GM23338 (cell line): ENCODE results near the gene ZNF609. TPM values are rescaled to one million over a fixed set of nuclear protein-coding genes. Genes with fewer than 3 reads are reported as not detected.
A peak's percentile ranks its signal among the peaks of the same experiment; 100 is the strongest.

Source experiments
- ATAC-seq: fragments of 200-7000 bp; cut with Tn5 transposase; 3 replicates; pipeline ENCODE4 v1.9.1; 2020
- DNase-seq: peaks from one replicate; pipeline ENCODE4 v3.0.0-alpha.2; 2015; ENCODE audit warnings: low spot score
- H2AFZ ChIP-seq: fragments of 200-600 bp; sonication (generic); 2 replicates; pipeline ENCODE4 v1.8.0; 2016; ENCODE audit warnings: antibody characterized with exemption, mild to moderate bottlenecking, moderate library complexity
- H3F3A ChIP-seq: fragments of 200-600 bp; sonication (generic); replicated peaks from 2 replicates; pipeline ENCODE4 v1.8.0; 2017; ENCODE audit warnings: antibody characterized with exemption, mixed run types, low read depth
- H3K27ac ChIP-seq: fragments of 200-600 bp; sonication (generic); 2 replicates; pipeline ENCODE4 v1.6.1; 2016; ENCODE audit warnings: low read depth
- H3K27me3 ChIP-seq: fragments of 200-600 bp; sonication (generic); 2 replicates; pipeline ENCODE4 v1.8.0; 2016; ENCODE audit warnings: mild to moderate bottlenecking, mixed run types, moderate library complexity; ENCODE audit not compliant: insufficient read depth
- H3K36me3 ChIP-seq: fragments of 200-600 bp; sonication (generic); 2 replicates; pipeline ENCODE4 v1.8.0; 2016; ENCODE audit warnings: mild to moderate bottlenecking; ENCODE audit not compliant: insufficient read depth
- H3K4me1 ChIP-seq: fragments of 200-600 bp; sonication (generic); 2 replicates; pipeline ENCODE4 v1.8.0; 2016; ENCODE audit warnings: mild to moderate bottlenecking, moderate library complexity; ENCODE audit not compliant: insufficient read depth
- H3K4me2 ChIP-seq: fragments of 200-600 bp; sonication (generic); 2 replicates; pipeline ENCODE4 v1.7.1; 2017; ENCODE audit warnings: mixed run types
- H3K4me3 ChIP-seq: fragments of 200-600 bp; sonication (generic); 2 replicates; pipeline ENCODE4 v1.6.1; 2016; ENCODE audit warnings: mixed run types
- H3K79me2 ChIP-seq: fragments of 200-600 bp; sonication (generic); replicated peaks from 2 replicates; pipeline ENCODE4 v1.8.0; 2017; ENCODE audit warnings: mild to moderate bottlenecking; ENCODE audit not compliant: insufficient read depth
- H3K9me2 ChIP-seq: fragments of 200-600 bp; sonication (generic); 2 replicates; pipeline ENCODE4 v1.8.0; 2017; ENCODE audit not compliant: insufficient read depth
- H4K20me1 ChIP-seq: fragments of 200-600 bp; sonication (generic); replicated peaks from 2 replicates; pipeline ENCODE4 v1.8.0; 2017; ENCODE audit warnings: mild to moderate bottlenecking; ENCODE audit not compliant: insufficient read depth
- H3K27ac Mint-ChIP-seq: 2 replicates; pipeline ENCODE4 v1.8.0; 2020; ENCODE audit warnings: inconsistent platforms, mild to moderate bottlenecking, moderate library complexity, mixed read lengths
- H3K27me3 Mint-ChIP-seq: 3 replicates; pipeline ENCODE4 v1.8.0; 2022; ENCODE audit warnings: low read depth, mild to moderate bottlenecking, moderate library complexity, mixed read lengths, inconsistent platforms; ENCODE audit not compliant: insufficient read depth, poor library complexity
- H3K36me3 Mint-ChIP-seq: 3 replicates; pipeline ENCODE4 v1.8.0; 2021; ENCODE audit warnings: low read depth, mild to moderate bottlenecking, inconsistent platforms, moderate library complexity, mixed read lengths
- H3K4me1 Mint-ChIP-seq: 3 replicates; pipeline ENCODE4 v1.8.0; 2020; ENCODE audit warnings: mild to moderate bottlenecking, inconsistent platforms, mixed read lengths
- H3K4me3 Mint-ChIP-seq: 3 replicates; pipeline ENCODE4 v1.8.0; 2021; ENCODE audit warnings: moderate library complexity, mild to moderate bottlenecking, inconsistent platforms, mixed read lengths
- H3K9me3 Mint-ChIP-seq: 3 replicates; pipeline ENCODE4 v1.8.0; 2020; ENCODE audit warnings: moderate library complexity, mild to moderate bottlenecking, inconsistent platforms, mixed read lengths
- CREB1 ChIP-seq: fragments of 250-450 bp; sonication (Bioruptor Pico); IDR thresholded peaks from 2 replicates; pipeline ENCODE4 v1.5.0; 2020; ENCODE audit warnings: low read depth, mild to moderate bottlenecking, moderate library complexity
- EZH2 ChIP-seq: fragments of 200-600 bp; sonication (generic); IDR thresholded peaks from one replicate; pipeline ENCODE4 v1.8.0; 2017; ENCODE audit warnings: antibody characterized with exemption, mild to moderate bottlenecking, low read depth; ENCODE audit not compliant: unreplicated experiment
- POLR2AphosphoS5 ChIP-seq: IDR thresholded peaks from 2 replicates; pipeline ENCODE4 v1.6.1; 2016; ENCODE audit warnings: antibody characterized with exemption, low read depth
- STAT1 ChIP-seq: IDR thresholded peaks from one replicate; pipeline ENCODE4 v1.6.1; 2016; ENCODE audit warnings: antibody characterized with exemption; ENCODE audit not compliant: unreplicated experiment
- polyA plus RNA-seq: library from polyadenylated mRNA; unstranded; fragments of >200 nt; fragmentation: Nextera tagmentation; extraction: Ambion mirVana; gene quantifications from 2 replicates; pipeline ENCODE4 v1.2.1, GENCODE V29; 2016
- total RNA-seq: library from RNA; depleted of rRNA; stranded (reverse); fragments of >200 nt; shearing (Covaris generic); gene quantifications from 2 replicates; pipeline ENCODE4 v1.2.3, GENCODE V29; 2014
- TF ChIP-seq, protein P1 (sequence below), 2 experiments: fragments of 200-600 bp in 1 of 2; sonication (generic) in 1 of 2; conservative IDR thresholded peaks; 2 replicates each; pipeline versions ENCODE4 v1.5.1 to v1.6.1; 2016 to 2017; ENCODE audit warnings: antibody characterized with exemption in 2 of 2, low read depth in 2 of 2, mild to moderate bottlenecking in 2 of 2, moderate library complexity in 1 of 2

The ZNF609 gene
- total and polyA plus RNA-seq, 2 experiments from 2014 or later: 26.4 to 40.2 TPM

DNA sequence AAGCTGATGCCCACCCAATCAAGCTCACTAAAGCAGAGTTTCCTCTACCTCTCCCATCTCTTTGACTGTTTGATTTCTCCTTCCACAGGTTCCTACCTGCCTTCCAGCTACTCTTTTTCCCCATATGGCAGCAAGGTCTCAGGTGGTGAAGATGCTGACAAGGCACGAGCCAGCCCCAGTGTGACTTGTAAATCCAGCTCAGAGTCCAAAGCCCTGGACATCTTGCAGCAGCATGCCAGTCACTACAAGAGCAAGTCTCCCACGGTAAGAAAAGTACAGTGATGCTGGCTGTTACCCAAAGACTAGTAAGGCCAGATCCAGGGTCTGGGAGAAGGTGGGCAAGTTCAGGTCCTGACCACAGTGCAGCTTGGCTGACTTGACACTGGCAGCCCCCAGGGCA is 219.7 kb downstream of the ZNF609 start:
- Histone ChIP-seq H3K4me1 (no peaks in the 10 kb centered on the region; the same call in 1 of the 2 replicates), H2AFZ (no peak overlapping the region), H3K27me3 (no peaks in the 10 kb centered on the region), H3K4me2 (no peak overlapping the region), H3K79me2 (no peaks in the 10 kb centered on the region), H3K9me2 (no peaks in the 10 kb centered on the region), H3K4me3 (no peak overlapping the region), H3K36me3 (peaks cover 24% of the 10 kb centered on the region), H3F3A (peaks cover 18% of the 10 kb centered on the region), H4K20me1 (peaks cover 9% of the 10 kb centered on the region; the same call in 1 of the 2 replicates), H3K27ac (no peak overlapping the region)
- H3K4me1 Mint-ChIP-seq: peaks cover 7% of the 10 kb centered on the region; the same call in 2 of the 3 replicates
- no peak overlapping the region for H3K27ac Mint-ChIP-seq
- peaks cover 78% of the 10 kb centered on the region for H3K36me3 Mint-ChIP-seq
- H3K9me3 Mint-ChIP-seq: no peaks in the 10 kb centered on the region
- TF ChIP-seq STAT1 (no peak), EZH2 (no peak), POLR2AphosphoS5 (no peak), CREB1 (no peak)
- TF ChIP-seq, protein P1, sequence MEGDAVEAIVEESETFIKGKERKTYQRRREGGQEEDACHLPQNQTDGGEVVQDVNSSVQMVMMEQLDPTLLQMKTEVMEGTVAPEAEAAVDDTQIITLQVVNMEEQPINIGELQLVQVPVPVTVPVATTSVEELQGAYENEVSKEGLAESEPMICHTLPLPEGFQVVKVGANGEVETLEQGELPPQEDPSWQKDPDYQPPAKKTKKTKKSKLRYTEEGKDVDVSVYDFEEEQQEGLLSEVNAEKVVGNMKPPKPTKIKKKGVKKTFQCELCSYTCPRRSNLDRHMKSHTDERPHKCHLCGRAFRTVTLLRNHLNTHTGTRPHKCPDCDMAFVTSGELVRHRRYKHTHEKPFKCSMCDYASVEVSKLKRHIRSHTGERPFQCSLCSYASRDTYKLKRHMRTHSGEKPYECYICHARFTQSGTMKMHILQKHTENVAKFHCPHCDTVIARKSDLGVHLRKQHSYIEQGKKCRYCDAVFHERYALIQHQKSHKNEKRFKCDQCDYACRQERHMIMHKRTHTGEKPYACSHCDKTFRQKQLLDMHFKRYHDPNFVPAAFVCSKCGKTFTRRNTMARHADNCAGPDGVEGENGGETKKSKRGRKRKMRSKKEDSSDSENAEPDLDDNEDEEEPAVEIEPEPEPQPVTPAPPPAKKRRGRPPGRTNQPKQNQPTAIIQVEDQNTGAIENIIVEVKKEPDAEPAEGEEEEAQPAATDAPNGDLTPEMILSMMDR (conservative IDR thresholded peaks at IDR 0.05; ENCODE audit: low read depth in 2 of 2): no peak
- DNase-seq: no peak
- H3K27me3 Mint-ChIP-seq: peaks cover 12% of the 10 kb centered on the region
- H3K4me3 Mint-ChIP-seq: no peak overlapping the region
- no peak for ATAC-seq

DNA sequence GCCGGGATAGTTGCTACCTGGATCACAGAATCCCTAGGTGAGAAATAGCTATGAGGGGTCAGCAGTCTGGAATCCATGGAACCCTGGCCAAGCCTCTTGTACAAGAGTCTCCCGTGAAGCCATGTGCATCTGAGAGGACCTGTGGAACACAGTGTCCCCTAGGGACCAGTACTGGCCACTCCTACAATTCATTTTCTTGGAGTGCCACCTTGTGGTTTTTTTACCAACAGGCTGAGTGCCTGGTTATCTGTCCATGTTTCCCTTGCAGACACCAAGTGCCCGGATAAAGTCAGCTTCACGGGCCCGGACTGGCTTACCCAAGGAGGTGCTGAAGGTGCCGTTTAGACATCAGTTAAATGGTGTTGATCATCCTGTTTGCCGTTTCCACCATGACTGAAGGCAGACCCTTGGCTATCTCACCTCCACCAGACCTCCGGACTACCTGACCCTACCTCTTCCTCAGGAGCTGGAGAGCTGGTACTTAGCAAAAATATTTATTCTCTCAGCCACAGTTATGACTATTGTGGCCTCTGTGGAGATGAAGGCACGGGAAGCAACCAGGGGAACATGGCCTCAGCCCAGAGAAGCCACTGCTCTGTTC is 221.1 kb downstream of the ZNF609 start:
- no peak overlapping the region for H3K4me3 ChIP-seq
- DNase-seq (peak; percentile 88), ATAC-seq (peak; percentile 86)
- no peak overlapping the region for H3K27ac ChIP-seq
- H4K20me1 ChIP-seq: peaks cover 9% of the 10 kb centered on the region; the same call in 1 of the 2 replicates
- H3F3A ChIP-seq: peaks cover 22% of the 10 kb centered on the region
- Mint-ChIP-seq H3K4me3 (no peak overlapping the region), H3K27ac (no peak overlapping the region; the same call in 1 of the 2 replicates), H3K9me3 (no peaks in the 10 kb centered on the region), H3K36me3 (peaks cover 76% of the 10 kb centered on the region), H3K4me1 (peaks cover 21% of the 10 kb centered on the region), H3K27me3 (peaks cover 23% of the 10 kb centered on the region)
- H3K36me3 ChIP-seq: peaks cover 24% of the 10 kb centered on the region
- no peaks in the 10 kb centered on the region for H3K27me3 ChIP-seq
- TF ChIP-seq, protein P1 (conservative IDR thresholded peaks at IDR 0.05; ENCODE audit: low read depth in 2 of 2): peak; percentile 85 to 100
- TF ChIP-seq CREB1: no peak
- H3K79me2 ChIP-seq: no peaks in the 10 kb centered on the region
- no peak overlapping the region for H3K4me2 ChIP-seq
- H3K4me1 ChIP-seq: peaks cover 9% of the 10 kb centered on the region
- no peaks in the 10 kb centered on the region for H3K9me2 ChIP-seq
- H2AFZ ChIP-seq: no peak overlapping the region
